HAP-1 (cell line): ENCODE results near the gene DUSP16.

Experiments
- DNase-seq, 2 experiments: peaks; one replicate each; pipeline ENCODE4 v3.0.0-alpha.2; 2016 to 2020; ENCODE audit warnings: low spot score in 2 of 2
- H3K27me3 ChIP-seq: fragments of 250-450 bp; sonication (Bioruptor Pico); 2 replicates; pipeline ENCODE4 v1.5.1; 2020; ENCODE audit warnings: low read depth, mild to moderate bottlenecking, moderate library complexity
- H3K36me3 ChIP-seq: fragments of 250-450 bp; sonication (Bioruptor Pico); replicated peaks from 2 replicates; pipeline ENCODE4 v1.5.1; 2020; ENCODE audit warnings: mild to moderate bottlenecking
- H3K4me1 ChIP-seq: fragments of 250-450 bp; sonication (Bioruptor Pico); 2 replicates; pipeline ENCODE4 v1.5.1; 2020; ENCODE audit warnings: mild to moderate bottlenecking
- H3K4me3 ChIP-seq: fragments of 250-450 bp; sonication (Bioruptor Pico); 2 replicates; pipeline ENCODE4 v1.5.1; 2020; ENCODE audit warnings: mild to moderate bottlenecking, moderate library complexity
- H3K9me3 ChIP-seq: fragments of 250-450 bp; sonication (Bioruptor Pico); 2 replicates; pipeline ENCODE4 v1.5.1; 2020; ENCODE audit warnings: mild to moderate bottlenecking, moderate library complexity
- in situ Hi-C: fragments of 300-500 bp; cut with MboI; formaldehyde crosslinking; loops from 3 replicates; pipeline ENCODE4 v1.14.3; 2020; ENCODE audit warnings: low sequenced_read_pairs, inconsistent platforms, mixed read lengths

Gene DUSP16

DNA sequence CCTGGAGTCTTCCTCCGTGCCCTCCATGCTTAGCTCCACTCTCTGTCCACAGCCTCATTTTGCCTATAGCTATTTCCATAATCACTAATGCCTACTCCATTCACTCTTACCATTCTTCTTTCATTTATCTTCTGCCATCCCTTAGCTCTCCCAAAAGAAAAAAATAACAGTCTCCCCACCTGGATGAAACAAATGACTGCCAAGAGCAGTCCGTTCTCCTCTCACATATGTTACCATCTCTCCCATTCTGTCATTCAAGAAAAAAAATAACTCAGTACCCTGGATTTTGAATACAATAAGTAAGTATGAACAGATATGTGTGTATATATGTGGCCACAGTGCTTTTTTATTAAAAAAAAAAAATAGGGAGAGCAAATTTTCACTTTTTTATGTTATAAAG, 13.2 kb downstream of the DUSP16 start:
- in situ Hi-C loops = no loop called here
- no peaks in the 10 kb centered on the region for H3K27me3 ChIP-seq
- no peaks in the 10 kb centered on the region for H3K9me3 ChIP-seq
- DNase-seq = no peak
- no peak overlapping the region for H3K4me3 ChIP-seq
- H3K4me1 ChIP-seq = peaks cover 10% of the 10 kb centered on the region
- peaks cover 3% of the 10 kb centered on the region for H3K36me3 ChIP-seq

DNA sequence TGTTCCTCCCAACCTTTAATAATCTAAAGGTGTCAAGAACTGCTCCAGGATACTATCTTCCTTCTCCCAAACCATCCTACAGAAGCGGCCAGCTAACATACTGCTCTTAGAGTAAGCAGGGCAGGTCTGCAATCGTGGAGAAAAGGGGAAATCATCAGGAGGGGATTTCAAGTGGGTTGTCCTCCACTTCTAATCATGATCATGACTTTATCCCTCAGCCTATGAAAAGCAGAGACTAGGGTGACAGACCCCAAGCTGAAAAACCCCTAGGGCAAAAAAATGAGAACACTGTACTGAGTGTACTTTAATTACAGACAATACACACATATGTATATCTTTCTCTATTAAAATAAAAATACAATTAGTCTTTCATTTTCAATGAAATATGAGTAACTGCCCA, 13.9 kb downstream of the DUSP16 start:
- no peak overlapping the region for H3K4me3 ChIP-seq
- peaks cover 3% of the 10 kb centered on the region for H3K36me3 ChIP-seq
- no peaks in the 10 kb centered on the region for H3K27me3 ChIP-seq
- H3K4me1 ChIP-seq = peaks cover 17% of the 10 kb centered on the region
- in situ Hi-C loops = no loop called here
- DNase-seq = no peak
- no peaks in the 10 kb centered on the region for H3K9me3 ChIP-seq

DNA sequence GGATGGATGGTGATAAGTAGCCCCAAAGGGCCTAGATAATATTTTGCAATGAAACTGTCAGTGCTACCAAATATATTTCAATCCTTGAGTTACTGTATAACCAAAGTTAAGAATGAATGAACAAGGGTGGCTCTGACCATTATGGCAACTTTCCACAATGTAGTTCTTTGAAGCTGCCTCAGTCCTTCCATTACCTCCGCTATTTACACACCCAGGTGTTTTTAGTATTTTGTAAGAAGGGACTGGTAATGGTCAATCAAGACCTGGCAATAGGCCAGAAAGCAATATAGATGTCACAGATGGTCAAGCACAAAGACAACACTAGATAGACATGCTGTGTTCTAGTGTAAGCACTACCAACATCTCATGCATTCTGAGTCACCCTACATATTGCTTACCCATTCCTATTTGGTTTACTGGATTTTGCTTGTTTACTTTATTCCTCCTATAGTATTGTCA, 16.3 kb downstream of the DUSP16 start:
- no peak overlapping the region for H3K4me3 ChIP-seq
- no peak for DNase-seq
- peaks cover 30% of the 10 kb centered on the region for H3K4me1 ChIP-seq
- no peaks in the 10 kb centered on the region for H3K36me3 ChIP-seq
- no peaks in the 10 kb centered on the region for H3K9me3 ChIP-seq
- in situ Hi-C loops = no loop called here
- no peaks in the 10 kb centered on the region for H3K27me3 ChIP-seq

DNA sequence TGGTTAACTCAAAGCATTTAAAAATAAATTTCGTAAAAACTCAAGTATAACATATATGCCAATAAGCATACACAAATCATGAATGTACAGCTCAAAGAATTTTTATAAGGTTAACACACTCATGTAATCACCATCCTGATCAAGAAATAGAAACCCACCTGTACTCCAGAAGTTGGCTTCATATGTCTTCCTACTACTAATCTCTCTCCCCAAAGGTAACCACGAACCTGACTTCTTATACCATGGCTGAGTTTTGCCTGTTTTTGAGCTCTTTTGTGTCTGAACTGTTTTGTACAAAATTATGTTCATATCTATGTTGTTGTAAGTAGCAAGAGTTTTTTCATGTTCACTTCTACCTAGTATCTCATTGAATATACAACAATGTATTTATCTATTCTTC, 18.7 kb downstream of the DUSP16 start:
- no peaks in the 10 kb centered on the region for H3K27me3 ChIP-seq
- H3K36me3 ChIP-seq = no peaks in the 10 kb centered on the region
- no peak overlapping the region for H3K4me3 ChIP-seq
- peaks cover 36% of the 10 kb centered on the region for H3K4me1 ChIP-seq
- in situ Hi-C loops = no loop called here
- DNase-seq = no peak
- no peaks in the 10 kb centered on the region for H3K9me3 ChIP-seq

DNA sequence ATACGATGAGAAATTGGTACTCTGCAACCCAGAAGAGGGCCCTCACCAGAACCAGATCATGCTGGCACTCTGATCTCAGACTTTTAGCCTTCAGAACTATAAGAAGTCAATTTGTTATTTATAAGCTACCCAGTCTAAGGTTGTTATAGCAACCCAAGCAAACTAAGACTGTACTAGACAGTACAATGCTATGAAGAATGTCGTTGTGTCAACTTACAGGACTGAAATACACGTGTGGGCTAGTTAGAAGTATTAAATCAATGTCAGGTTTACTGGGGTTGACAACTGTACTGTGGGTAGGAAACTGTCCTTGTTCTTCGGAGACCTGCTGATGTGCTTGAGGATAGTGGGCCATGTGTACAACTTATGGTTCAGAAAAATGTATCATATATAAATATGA, 19.7 kb downstream of the DUSP16 start:
- Histone ChIP-seq H3K4me3 (no peak overlapping the region), H3K27me3 (no peaks in the 10 kb centered on the region), H3K4me1 (peaks cover 43% of the 10 kb centered on the region), H3K36me3 (no peaks in the 10 kb centered on the region), H3K9me3 (no peaks in the 10 kb centered on the region)
- DNase-seq = peak in 1 of 2 experiments; percentile 72
- in situ Hi-C loops = no loop called here

DNA sequence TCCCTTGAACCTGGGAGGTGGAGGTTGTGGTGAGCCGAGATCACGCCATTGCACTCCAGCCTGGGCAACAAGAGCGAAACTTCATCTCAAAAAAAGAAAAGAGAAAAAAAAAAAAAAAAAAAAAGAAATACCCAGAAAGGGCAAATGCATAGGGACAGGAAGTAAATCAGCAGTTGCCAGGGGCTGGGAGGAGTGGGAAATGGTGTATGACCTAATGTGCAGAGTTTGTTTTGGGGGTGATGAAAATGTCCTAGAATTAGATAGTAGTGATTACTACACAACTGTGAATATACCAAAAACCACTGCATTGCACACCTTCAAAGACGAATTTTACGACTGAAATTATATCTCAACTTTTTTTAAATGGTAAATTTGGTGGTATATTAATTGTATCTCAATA, 20.4 kb downstream of the DUSP16 start:
- DNase-seq = no peak
- H3K9me3 ChIP-seq = no peaks in the 10 kb centered on the region
- in situ Hi-C loops = no loop called here

DNA sequence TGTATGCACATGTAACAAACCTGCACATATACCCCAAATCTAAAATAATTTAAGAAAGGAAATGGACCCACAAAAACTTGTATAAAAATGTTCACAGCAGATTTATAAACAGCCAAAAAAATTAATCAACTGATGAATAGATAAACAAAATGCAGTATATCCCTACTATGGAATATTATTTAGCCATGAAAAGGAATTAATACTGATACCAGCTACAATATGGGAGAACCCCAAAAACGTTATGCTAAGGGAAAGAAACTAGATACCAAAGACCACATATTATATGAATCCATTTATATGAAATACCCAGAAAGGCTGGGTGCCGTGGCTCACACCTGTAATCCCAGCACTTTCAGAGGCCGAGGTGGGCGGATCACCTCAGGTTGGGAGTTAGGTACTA, 20.9 kb downstream of the DUSP16 start:
- in situ Hi-C loops = no loop called here
- Histone ChIP-seq H3K4me3 (no peak overlapping the region), H3K36me3 (no peaks in the 10 kb centered on the region), H3K4me1 (peaks cover 50% of the 10 kb centered on the region), H3K9me3 (no peaks in the 10 kb centered on the region), H3K27me3 (no peaks in the 10 kb centered on the region)
- no peak for DNase-seq

More for the DNA sequence above, 20.4 kb downstream of the DUSP16 start:
- Histone ChIP-seq H3K4me1 (peaks cover 49% of the 10 kb centered on the region), H3K36me3 (no peaks in the 10 kb centered on the region), H3K4me3 (no peak overlapping the region), H3K27me3 (no peaks in the 10 kb centered on the region)

DNA sequence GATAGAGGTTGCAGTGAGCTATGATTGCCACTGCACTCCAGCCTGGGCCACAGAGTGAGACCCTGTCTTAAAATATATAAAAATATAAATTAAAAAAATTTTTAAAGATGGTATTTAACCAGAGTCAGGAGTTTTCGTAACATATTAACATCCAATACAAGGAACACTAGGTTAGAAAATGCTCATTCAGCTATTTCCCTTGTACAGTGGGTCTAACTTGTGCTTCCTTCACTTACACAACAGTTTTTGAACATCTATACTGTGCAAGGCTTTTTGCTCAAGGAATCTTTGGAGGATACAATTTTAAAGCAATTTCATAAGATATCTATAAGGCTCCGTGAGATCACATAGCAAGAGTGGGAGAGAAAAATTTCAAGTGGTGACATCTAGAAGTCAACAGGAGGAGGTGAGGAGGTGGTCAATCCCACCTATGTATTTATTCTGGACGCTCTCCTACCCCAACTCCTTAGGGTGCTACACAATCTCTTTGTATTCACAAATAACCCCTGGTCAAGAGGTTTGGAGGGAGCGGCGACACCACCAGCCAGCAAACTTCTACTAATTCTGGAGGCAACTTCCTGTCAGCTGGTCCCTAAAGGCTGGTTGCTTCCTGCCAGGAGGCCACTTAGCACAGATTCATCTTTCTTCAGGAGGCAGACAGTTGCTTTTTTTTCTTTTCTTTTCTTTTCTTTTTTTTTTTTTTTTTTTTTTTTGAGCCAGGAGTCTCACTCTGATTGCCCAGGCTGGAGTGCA, 22.2 kb downstream of the DUSP16 start:
- Histone ChIP-seq H3K36me3 (no peaks in the 10 kb centered on the region), H3K4me1 (peaks cover 50% of the 10 kb centered on the region), H3K4me3 (no peak overlapping the region), H3K9me3 (no peaks in the 10 kb centered on the region), H3K27me3 (no peaks in the 10 kb centered on the region)
- DNase-seq = no peak
- in situ Hi-C loops = no loop called here

DNA sequence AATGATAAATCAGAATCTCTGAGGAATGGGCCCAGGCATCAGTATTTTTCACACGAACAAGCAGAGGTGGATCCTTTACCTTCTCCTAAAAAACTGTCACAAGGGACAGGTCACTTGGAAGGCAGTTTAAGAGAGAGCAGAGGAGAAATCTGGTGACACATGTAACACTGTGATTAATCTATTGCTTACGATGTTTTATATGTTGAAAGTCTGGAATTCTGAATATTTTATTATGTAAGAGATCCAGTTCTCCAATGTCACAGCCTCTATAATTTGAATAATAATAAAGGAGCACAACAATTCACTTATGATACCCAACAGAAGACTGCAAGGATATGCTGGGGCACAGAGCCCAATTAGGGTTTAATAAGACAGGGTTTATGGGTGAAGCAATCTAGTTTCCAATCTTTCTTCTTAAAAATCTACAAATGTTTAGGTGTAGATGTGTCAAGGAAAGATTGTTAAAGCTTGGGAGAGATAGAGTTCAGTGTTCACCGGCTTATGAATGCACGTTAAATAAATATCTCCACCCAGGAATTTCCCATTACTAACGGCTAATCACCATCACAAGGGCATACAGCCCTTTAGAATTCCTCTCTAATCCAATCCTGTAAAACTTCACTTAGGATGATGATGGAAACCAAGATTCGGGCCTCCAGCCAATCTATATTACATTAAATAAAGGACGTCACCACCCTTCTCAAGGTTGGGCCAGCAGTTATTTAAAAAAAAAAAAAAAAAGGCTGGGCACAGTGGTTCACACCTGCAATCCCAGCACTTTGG, 23.4 kb downstream of the DUSP16 start:
- Histone ChIP-seq H3K9me3 (no peaks in the 10 kb centered on the region), H3K4me3 (no peak overlapping the region), H3K4me1 (peaks cover 50% of the 10 kb centered on the region), H3K36me3 (no peaks in the 10 kb centered on the region), H3K27me3 (no peaks in the 10 kb centered on the region)
- peak; percentile 72 to 99 for DNase-seq
- in situ Hi-C loops = no loop called here

DNA sequence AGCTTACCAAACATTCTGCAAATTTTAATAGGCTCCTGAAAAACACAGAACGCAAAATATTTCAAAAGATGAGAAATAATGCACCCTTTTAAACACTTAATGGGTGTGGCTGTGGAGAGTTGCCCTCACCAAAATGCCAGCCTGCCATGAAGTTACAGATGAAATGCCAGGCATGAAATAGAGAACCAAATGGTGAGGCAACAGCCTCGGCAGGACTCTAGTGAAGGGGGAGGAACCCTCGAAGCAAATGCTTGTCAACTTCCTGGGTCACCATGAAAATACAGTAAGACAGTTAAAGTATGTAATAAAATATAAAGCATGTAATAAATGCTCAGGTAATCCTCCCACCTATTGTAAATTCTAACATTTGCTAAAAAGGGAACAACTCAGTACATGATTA, 24.1 kb downstream of the DUSP16 start:
- Histone ChIP-seq H3K36me3 (no peaks in the 10 kb centered on the region), H3K9me3 (no peaks in the 10 kb centered on the region), H3K4me3 (no peak overlapping the region), H3K4me1 (peaks cover 49% of the 10 kb centered on the region), H3K27me3 (no peaks in the 10 kb centered on the region)
- in situ Hi-C loops = no loop called here
- no peak for DNase-seq

DNA sequence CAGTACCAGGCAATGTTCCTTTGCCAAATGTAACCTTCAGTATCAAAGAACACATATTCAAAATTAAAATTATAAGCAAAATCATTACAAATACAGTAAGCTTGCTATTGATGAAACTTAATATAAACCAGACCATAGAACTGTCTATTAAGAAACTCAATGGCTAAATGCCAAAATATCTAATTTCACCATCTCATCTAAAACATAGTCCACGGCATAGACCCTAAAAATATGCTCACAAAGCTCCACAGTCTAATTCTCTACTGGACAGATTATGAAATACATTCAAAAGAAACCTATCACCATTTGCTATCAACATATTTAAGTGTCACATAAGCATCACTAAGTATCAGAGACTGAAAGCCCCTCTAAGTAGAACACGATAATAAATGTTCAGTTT, 25.2 kb downstream of the DUSP16 start:
- in situ Hi-C loops = no loop called here
- no peak overlapping the region for H3K4me3 ChIP-seq
- H3K4me1 ChIP-seq = peaks cover 49% of the 10 kb centered on the region
- no peaks in the 10 kb centered on the region for H3K9me3 ChIP-seq
- H3K27me3 ChIP-seq = no peaks in the 10 kb centered on the region
- DNase-seq = no peak
- no peaks in the 10 kb centered on the region for H3K36me3 ChIP-seq

DNA sequence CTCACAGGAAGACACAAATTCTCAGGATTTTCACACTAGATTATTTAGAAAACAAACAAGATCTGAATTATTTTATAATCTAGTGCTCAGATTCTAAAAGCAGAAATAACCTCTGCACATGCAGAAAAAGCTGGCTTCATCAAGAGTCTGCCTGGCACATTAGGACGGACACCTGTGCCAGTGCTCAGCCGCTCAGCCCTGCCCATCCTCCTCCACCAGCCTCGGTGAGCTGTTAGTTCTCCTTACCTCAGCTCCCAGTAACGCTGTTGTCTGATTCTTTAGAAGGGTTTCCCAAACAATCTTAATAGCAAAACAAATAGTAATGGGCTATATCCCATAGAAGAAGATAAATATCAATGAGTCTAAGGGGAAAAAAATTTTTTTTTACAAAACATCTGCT, 27.7 kb downstream of the DUSP16 start:
- DNase-seq = no peak

DNA sequence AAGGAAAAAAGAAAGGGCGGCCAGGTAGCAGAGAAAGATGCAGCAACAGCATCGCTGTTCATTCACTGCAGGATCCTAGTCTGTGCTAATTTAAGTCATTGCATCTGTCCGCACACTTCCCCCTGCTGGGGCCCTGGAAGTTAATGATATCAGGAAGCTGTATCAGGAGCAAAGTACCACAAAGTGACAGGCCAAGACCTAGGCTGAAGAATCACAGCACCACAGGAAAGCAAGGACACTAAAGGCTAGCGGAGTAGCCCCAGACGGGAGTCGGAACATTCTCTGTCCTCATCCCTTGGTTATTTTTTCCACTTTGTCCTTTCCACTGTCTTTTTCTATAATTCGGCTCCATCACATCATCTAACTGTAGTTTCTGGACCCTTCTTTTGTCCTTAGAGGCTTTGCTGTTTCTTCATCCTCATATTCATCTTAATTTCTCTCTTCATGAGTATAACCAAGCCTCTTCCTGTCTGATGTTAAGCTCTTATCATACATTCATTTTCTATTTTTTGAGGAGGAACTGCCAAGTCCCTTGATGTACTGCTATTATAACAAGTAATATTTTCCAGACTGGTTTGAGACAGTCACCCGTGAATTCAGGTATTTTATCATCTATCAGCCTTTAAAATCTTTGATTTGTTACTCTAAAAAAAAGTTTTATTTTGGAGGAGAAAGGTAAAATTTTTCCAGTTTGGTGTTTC, 28.3 kb downstream of the DUSP16 start:
- Histone ChIP-seq H3K4me3 (no peak overlapping the region), H3K4me1 (peaks cover 40% of the 10 kb centered on the region), H3K9me3 (no peaks in the 10 kb centered on the region), H3K27me3 (no peaks in the 10 kb centered on the region), H3K36me3 (peaks cover 4% of the 10 kb centered on the region; the same call in 1 of the 2 replicates)
- in situ Hi-C loops = no loop called here
- DNase-seq = no peak

More for the DNA sequence above, 27.7 kb downstream of the DUSP16 start:
- H3K36me3 ChIP-seq = no peaks in the 10 kb centered on the region
- in situ Hi-C loops = no loop called here
- H3K4me1 ChIP-seq = peaks cover 44% of the 10 kb centered on the region
- H3K27me3 ChIP-seq = no peaks in the 10 kb centered on the region
- H3K9me3 ChIP-seq = no peaks in the 10 kb centered on the region
- no peak overlapping the region for H3K4me3 ChIP-seq
